HS-27A (cell line): ENCODE results near the gene GEMIN2.
"Not testable (repeated sequence)": the region's sequence is repeated elsewhere in the genome, so short reads cannot be mapped to it uniquely, and the experiment has no call there.

Experiments
- DNase-seq: peaks from one replicate; pipeline ENCODE4 v3.0.0-alpha.2; 2012; ENCODE audit warnings: low read depth, missing footprints

The GEMIN2 gene

DNA sequence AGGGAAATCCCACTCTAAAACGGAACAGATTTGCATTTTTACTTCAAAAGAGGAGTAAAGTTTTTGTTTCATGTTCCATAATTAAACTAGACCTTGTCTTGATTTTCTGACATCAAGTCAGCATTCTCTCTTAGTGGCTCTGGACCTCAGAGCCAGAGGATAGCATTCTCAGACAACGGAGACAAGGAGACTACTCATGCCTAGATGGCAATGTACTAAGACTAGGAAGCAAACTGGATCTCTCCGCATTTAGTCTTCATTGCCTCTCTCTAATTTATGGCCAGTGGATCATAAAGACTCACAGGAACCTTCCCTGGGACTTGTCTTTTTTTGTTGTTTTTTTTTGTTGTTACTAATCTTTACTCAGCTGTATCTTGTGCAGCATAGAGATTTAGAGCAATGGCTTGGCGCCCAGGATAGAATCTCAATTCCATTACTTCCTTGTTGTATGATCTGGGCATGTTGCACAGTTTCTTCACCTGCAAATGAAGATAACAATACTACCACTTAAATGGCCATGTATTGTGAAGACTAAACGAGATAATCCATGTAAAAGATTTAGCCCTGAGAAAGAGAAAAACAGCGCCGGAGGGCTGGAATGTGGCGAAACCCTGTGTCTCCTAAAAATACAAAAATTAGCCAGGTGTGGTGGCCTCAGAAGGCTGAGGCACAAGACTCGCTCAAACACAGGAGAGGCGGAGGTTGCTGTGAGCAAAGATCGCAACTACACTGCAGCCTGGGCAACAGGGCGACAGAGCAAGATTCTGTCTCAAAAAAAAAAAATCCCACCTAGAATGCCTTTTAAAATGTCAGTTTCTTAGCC is 4.0 kb upstream of the GEMIN2 start:
- no peak for DNase-seq

DNA sequence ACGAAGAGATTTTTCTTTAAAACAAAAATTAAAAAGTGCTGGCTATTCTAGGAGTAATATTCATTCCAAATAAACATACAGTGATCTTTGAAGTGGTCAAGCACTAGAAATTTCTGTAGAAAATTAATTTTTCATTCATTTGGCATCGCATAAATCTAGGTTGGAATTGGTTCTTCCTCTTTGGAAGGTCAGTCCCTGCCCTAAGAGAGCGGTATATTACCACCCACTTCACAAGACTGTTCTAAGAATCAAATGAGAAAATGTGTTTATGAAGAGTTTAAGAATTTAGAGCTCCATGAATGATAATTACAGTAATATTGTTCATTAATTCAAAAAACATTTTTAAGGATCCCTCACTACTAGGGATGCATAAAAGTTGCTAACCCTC is 444 bp upstream of the GEMIN2 start:
- DNase-seq: no peak

DNA sequence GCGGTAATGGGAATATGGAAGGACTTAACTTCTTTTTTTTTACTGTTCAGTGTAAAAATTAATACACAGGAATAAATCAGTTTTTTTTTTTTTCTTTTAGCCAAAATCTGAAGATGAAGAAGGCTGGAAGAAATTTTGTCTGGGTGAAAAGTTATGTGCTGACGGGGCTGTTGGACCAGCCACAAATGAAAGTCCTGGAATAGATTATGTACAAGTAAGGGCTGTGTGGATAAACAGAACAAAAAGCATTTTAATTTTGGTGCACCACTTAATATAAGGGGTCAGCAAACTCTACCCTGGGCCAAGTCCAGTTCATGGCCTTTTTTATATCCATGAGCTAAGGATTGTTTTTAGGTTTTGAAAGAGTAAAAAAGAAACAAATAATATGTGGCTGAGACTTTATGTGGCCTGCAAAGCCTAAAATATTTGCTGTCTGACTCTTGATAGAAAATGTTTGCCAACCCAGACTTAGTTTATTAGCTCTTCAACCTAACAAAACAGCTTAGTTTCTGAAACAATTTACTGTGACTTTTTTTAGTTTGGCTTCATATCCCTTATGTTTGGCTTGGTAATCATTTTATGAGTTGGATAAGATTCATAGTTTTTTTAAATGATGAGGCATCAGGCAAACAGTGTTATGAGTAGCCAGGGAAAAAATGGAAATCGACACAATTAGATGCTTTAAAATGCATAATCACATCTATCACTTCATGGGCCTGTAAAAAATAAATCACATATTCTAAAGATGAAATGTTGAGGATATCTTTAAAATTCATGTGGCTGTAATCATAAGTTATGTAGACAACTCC is 8.4 kb downstream of the GEMIN2 start:
- DNase-seq: no peak

DNA sequence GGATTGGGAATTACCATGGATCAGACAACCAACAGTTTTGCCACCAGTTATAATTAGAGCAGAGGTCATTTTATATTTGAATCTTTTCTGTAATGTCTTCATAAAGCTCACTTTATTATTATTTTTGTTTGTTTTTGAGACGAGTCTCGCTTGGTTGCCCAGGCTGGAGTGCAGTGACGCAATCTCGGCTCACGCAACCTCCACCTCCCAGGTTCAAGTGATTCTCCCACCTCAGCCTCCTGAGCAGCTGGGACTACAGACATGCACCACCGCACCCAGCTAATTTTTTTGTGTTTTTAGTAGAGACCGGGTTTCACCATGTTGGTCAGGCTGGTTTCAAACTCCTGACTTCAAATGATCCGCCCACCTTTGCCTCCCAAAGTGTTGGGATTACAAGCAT is 23.7 kb downstream of the GEMIN2 start:
- not testable (repeated sequence) for DNase-seq

GRCh38 chr14:39138440-39138839 is 24.3 kb downstream of the GEMIN2 start:
- DNase-seq: no peak

GRCh38 chr14:39140170-39140569 is 26.0 kb downstream of the GEMIN2 start:
- no peak for DNase-seq

DNA sequence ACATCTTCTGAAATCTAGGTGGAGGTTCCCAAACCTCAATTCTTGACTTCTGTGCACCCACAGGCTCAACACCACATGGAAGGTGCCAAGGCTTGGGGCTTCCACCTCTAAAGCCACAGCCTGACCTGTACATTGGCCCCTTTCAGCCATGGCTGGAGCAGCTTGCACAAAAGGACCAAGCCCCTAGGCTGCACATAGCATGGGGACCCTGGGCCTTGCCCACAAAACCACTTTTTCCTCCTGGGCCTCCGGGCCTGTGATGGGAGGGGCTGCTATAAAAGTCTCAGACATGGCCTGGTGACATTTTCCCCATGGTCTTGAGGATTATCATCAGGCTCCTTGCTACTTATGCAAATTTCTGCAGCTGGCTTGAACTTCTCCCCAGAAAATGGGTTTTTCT is 27.5 kb downstream of the GEMIN2 start:
- DNase-seq: not testable (repeated sequence)

DNA sequence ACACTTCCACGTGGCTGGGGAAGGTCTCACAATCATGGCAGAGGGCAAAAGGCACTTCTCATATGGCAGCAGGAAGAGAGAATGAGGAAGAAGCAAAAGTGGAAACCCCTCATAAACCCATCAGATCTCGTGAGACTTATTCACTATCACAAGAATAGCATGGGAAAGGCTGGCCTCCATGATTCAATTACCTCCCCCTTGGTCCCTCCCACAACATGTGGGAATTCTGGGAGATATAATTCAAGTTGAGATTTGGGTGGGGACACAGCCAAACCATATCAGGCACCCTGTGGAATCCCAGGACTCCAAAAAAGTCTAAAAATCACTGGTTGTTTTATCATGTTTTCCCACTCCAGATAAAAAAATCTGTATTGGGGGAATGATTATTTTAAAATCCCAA is 29.1 kb downstream of the GEMIN2 start:
- DNase-seq: not testable (repeated sequence)

GRCh38 chr14:39145266-39145966 is 31.3 kb downstream of the GEMIN2 start:
- DNase-seq: no peak

- DNase-seq: no peak
Measured at GRCh38 chr14:39154594-39155189, 40.6 kb downstream of the GEMIN2 start.

- DNase-seq: no peak
Measured at GRCh38 chr14:39157491-39157890, 43.4 kb downstream of the GEMIN2 start.

DNA sequence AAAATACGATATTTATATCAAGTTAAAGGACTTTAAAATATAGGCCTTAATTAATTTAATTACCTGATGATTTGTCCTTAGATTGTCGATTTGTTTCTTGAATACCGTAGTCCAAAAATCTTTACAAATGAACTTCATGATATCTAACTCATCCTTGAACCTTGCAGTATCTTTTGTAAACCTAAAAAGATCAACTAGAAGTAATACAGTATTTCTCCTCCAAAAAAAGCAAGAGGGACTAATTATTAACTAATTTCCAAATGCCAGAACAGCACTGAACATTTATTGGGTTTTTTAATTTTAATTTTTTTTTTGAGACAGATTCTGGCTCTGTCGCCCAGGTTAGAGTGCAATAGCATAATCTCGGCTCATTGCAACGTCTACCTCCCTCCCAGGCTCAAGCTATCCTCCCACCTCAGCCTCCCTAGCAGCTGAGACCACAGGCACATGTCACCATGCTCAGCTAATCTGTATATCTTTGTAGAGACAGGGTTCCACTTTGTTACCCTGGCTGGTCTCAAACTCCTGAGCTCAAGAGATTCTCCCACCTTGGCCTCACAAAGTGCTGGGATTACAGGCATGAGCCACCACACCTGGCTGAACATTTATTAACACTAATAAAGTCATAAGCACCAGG is 44.2 kb downstream of the GEMIN2 start:
- DNase-seq: no peak

GRCh38 chr14:39160494-39160893 is 46.4 kb downstream of the GEMIN2 start:
- DNase-seq: no peak

GRCh38 chr14:39167797-39168320 is 53.7 kb downstream of the GEMIN2 start:
- DNase-seq: not testable (repeated sequence)

- no peak for DNase-seq
Measured at GRCh38 chr14:39168591-39168990, 54.5 kb downstream of the GEMIN2 start.

GRCh38 chr14:39169541-39169900 is 55.4 kb downstream of the GEMIN2 start:
- DNase-seq: no peak

DNA sequence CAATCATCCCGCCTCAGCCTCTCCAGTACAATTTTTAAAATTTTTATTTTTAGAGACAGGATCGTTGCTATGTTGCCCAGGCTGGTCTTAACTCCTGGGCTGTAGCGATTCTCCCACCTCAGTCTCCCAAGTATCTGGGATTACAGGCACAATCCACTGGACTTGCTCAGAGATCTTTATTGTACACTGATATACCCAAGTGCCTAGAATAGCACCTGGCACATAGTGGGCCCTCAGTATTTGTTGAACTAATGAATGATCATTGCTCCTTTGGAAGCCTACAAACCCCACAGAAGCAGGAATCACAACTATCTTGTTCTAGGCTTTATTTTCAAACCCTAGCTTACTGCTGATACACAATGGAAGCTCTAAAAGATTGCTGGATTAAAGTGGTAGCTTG is 59.1 kb downstream of the GEMIN2 start:
- DNase-seq: no peak

- DNase-seq: peak; percentile 99
Measured at GRCh38 chr14:39174560-39175444, 60.7 kb downstream of the GEMIN2 start, which contains the start of gene PNN. TSS of gene PNN (plus strand) at chr14:39175254. CDS start at chr14:39175280, 26 bp downstream.

GRCh38 chr14:39175445-39176262 is 61.5 kb downstream of the GEMIN2 start:
- DNase-seq: no peak
